ENCODE results near the gene GRID2IP.
A peak's percentile ranks its signal among the peaks of the same experiment; 100 is the strongest.

The GRID2IP gene

GRCh38 chr7:6559896-6560295, 8.6 kb upstream of the GRID2IP start:
- no peak for DNase-seq

DNA sequence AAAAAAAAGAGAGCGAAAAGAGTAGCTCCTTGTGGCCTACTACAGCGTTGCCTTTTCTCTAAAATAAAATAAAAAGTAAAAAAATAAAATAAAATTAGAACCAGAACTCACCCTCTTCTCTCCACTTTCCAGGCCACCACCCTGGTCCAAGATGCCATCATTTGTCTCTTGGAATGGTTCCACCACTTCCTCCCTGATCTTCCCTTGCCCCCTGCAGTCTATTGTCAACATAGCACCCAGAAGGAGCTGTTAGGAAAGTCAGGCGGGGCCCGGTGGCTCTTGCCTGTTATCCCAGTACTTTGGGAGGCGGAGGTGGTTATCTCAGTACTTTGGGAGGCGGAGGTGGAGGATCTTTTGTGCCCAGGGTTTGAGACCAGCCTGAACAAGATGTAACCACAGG, 7.6 kb upstream of the GRID2IP start:
- peak; percentile 29 for DNase-seq

DNA sequence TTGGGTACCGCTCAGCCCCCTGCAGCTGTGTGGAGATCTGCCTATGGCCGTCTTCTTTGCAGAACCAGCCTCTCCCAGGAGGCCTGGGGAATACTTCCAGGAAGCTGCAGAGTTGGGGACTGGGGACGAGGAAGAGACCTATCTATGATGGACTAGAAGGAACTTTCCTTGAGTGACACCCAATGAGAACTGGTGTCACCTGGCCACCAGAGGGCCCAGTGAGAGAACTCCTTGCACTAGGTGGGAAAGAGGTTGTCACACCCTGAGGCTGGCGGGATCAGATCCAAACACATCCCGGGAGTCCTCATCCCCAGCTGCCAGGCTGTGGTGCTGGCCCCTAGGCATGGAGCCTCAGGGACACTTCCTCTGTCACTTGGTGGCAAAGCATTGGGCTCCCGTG, 4.9 kb upstream of the GRID2IP start:
- no peak for DNase-seq

- DNase-seq: no peak
Observed at GRCh38 chr7:6554848-6555247, 3.6 kb upstream of the GRID2IP start.

DNA sequence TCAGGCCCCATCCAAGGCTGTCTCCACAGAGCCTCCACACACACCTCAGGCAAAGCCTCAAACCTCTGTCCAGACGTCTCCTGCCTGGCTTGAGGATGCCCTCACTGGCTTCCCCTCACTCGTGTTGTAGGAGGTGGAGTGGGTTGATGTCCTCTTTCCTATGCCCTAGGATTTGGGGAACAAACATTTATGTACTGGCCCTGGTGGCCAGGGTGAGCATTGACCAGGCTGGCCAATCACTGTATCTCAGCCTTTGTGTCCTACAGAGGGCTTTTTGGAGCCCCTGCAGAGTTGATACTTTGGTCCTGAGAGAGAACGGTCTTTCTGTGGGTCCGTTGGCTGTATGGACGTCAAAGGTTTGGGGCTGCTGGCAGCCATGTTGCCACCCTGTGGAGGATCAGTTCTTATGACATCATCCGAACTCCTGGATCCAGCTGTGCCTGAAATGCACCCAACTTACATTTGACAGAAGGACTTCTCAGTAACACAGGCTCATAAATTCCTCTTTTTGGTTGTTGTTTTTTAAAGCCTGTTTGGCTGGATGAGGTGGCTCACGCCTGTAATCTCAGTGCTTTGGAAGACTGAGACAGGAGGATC, 2.3 kb upstream of the GRID2IP start:
- no peak for DNase-seq

DNA sequence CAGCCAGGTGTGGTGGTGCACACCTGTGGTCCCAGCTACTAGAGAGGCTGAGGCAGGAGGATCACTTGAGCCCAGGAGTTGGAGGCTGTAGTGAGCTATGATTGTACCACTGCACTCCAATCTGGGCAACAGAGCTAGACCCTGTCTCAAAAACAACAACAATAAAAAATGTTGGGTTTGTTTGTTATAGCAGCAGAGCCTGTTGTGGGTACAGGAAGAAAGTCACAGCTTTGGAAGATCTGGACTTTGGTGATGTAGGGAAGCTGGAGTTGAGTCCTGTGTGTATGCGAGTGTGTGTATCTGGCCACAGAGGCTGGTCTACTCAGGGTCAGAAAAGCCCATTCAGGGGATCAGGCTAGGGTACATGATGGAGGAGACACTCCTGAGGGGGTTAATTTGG, 3.9 kb downstream of the GRID2IP start:
- no peak for DNase-seq

GRCh38 chr7:6546498-6547251, 4.6 kb downstream of the GRID2IP start:
- DNase-seq: no peak

DNA sequence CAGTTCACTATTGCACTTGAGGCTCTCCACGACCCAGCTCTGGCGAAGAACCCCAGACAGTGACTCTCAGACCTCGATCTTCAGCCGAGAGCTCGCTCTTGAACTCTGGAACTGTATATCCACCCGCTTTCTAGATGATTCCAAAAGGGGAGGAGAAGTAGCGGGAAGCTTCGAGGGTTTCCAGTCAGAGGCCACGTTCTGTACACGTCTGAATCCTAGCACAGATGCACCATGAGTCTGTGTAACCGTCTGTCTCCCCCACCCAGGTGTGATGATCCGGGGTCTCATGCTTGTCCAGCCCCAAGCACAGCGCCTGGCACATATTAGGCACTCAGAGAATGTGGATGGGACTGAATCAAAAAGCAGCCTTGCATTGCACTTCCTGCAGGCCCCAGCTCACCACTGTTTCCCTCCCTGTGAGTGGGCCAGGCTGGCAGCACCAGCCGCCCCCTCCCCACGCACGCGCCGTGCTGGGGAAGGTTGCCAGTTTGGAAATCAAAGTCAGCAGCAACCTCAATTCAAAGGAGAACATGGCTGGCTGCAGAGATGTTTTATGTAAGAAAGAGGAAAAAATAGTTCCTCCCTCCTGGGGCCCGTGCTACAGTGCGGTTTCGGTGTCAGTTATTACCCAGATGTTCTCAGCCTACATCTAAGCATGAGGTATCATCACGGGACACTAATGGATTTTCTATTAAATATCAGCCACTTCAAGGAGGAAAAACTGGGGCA, 5.7 kb downstream of the GRID2IP start:
- DNase-seq: no peak

- no peak for DNase-seq
Observed at GRCh38 chr7:6542368-6542767, 8.9 kb downstream of the GRID2IP start.

DNA sequence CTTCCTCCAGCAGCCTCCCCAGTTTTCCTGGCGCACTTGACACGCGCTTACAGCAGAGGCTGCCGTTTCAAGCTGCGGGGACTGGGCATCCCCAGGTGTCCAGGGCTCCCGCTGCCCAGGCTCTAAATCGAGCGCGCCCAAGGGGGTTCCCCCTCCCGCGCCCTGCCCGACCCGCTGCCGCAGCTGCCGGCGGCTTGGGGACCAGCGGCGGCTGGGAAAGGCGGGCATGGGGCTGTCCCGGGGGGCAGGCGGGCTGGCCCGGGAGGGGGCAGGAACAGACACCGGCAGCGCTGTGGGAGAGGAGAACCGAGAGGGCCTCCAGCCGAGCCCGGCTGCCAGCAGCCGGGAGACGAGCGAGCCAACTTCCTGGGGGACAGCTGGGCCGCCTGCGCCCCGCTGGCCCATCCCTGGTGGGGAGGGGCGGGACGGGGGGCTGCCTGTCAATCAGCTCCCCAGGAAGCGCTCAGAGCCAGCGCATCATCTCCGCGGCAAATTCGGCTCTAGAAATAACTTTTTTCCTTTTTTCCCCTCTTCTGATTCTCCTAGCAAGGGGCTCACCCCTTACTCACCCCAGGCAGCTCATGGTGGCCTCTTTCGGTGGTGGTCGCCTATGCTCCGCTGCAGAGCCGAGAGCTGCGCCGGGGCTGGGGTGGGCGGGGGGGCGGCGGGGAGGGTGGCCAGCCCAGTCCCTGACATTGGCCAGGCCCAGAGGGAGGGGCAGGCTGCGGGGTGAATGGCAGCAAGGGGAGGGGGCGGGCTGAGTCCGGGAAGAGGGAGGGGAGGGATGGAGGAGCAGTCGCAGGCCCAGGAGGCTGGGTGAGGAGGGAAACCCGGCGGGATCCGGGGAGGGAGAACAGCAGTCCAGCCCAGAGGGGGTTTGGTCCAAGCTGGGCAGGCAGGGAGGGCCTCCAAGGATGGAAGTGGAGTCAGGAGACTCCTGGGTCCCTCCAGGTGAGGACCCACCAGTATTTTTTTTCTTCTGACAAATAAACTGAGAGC, 14.7 kb downstream of the GRID2IP start:
- peak; percentile 33 for DNase-seq

DNA sequence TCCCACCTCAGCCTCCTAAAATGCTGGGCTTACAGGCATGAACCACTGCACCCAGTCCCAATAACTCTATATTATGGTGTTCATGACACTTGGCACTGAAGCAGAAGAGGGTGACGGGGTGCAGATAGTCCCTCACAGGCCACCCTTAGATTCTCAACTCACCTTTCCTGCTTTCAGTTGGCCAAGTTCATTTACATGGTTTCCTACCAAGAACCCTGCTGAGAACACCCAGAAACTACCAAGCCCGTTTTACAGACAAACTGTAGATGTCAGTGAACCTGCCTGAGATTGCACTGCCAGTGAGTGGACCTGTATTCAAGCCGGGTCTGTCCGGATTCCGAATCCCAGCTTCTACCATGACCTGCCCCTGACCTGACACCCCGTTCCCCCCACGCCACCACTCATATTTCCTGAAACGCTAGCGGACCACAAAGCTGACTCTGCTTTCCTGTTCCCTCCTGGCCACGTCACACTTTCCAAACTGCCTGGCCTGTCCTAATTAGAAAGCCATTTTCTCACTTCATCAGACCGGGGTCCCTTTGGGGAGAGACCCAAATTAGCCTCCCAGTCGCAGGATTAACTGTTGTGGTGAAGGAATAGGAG, 17.3 kb downstream of the GRID2IP start:
- peak; percentile 70 for DNase-seq

DNA sequence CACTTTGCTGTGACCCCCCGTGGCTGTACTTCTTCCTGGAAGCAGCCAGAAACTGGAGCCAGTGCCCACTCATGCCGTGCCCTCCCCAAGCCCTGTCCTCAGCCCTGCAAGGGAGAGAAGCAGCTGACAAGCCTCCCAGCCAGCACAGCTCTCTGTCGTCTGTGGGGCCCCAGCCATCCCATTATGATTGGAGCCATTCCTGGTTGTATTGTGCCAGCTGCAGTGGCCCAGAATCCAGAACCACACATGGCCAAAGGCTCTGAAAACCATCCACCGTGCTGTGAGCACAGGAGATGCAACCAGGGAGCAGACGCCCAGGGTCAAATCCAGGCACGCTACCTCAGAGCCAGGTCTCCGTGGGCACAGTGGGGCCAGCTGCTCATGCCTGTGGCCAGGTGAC, 18.7 kb downstream of the GRID2IP start:
- no peak for DNase-seq

DNA sequence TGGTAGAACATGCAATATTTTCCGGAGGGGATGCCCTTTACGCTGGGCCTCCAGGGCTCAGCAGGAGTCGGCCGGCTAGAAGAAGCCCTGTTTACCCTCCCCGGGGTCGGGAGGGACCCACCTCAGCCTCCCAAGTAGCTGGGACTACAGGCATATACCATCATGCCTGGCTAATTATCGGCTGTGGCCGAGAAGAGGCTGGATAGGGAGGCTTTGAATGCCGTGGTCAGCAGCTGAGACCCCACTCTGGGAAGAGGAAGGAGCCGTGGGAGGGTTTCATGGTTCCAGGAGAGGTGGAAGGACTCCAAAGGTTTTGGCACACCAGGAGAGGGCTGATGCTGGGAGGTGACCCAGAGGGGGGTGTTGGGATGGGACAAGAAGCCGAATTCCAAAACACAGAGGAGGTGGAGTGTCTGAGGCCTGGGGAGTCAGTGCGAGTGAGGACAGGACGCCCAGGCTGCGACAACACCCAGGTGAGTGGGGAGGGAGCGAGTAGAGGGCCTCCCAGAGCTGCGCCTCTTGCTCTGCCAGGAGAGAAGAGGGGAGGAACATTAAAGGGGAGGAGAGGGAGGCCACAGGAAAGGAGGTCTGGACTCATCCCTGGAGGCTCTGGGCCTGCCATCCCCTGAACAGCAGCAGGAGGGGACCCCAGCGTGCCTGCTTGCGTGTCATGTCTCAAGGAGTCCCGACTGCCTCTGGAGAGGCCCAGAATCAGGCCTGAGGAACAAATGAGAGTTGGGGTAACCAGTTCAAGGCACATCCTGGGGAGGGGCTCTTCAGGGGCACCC, 19.6 kb downstream of the GRID2IP start:
- no peak for DNase-seq

DNA sequence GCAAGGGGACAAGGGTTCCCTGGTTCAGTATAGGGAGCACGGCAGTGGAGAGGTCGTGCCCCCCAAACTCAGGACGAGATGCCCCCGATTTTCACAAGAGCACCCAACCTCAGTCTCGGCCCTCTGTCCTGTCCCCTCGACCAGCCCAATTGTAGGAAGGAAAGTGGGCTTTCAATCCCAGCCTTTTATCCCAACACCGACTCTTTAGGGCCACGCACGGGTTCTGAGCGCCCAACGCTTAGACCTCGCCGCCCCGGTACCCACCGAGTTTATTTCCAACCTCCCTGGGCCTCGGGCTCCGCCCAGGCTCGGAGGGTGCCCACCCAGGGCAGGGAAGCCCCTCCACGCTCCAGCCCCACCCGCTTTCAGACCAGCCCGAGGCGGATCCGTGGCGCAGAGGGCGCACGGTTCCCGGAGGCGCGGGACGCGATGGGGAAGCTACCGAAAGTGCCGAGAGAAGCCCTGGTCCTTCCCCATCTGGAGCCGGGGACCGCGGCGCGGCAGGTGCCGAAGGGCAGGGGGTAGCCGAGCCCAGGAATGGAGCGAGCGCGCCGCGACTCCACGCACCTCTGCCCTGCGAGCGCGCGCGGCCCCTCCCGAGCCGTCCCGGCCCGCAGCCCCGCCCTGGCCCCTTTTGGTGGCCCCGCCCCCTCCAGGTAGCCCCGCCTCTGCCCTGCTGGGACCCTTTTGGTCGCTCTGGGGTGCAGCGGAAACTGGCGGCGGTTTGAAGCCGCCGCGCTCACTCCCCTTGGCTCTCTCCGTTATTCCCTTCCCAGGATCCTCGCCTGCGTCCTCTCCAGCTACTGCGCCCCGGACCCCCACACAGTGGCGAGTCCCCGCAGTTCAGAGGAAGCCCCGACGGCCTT, 20.4 kb downstream of the GRID2IP start:
- peak; percentile 72 for DNase-seq

- no peak for DNase-seq
Observed at GRCh38 chr7:6529643-6530042, 21.6 kb downstream of the GRID2IP start.

DNA sequence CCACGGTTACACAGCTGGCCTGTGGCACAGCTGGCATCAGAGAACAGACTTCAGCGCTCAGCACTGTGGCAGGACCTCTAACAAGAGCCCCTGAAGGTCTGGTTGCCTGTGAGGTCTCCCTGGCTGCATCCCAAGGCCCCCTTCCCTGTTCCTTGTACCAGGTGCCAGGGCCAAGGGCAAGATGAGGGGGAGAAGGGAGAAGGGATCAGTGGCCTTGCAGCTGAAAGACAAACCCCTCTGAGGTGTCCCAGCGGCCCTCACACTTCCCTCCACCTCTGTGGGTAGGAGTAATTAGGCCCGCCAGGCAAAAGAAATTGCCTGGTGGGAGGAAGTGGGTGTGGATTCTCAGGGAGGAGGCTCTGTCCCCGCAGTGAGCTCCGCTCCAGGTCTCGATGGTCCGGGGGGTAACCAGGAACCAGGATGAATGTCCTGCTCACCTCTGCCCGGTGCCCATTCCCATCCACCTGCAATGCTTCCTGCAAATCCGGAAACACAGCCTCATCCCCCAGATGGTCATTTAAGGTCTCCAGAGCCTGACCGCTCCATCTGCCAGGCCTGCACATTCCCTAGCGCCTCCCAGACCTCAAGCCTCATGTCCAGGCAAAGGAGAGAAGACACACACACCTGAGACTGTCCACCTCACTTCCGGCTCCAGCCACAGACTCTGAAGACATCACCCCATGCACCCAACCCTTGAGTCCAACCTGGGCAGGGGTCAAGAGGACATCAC, 22.7 kb downstream of the GRID2IP start:
- no peak for DNase-seq

DNA sequence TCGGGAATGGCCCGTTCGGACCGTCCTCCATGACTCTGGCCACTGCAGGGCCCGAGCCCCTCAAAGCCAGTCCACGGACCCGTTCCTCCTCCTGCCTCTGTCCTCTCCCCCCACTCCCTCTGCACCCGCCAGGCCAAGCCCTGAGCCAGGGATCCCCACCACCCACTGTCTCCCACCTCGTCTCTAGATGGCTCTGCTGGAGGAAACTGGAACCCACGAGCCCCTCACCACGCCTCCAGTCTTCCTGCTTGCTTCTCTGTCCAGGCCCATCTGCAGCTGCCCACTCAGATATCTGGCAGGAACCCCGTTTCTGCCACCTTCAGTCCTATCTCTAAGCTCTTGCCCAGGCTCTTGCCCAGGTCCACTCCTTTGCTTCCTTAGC, 24.3 kb downstream of the GRID2IP start:
- no peak for DNase-seq

DNA sequence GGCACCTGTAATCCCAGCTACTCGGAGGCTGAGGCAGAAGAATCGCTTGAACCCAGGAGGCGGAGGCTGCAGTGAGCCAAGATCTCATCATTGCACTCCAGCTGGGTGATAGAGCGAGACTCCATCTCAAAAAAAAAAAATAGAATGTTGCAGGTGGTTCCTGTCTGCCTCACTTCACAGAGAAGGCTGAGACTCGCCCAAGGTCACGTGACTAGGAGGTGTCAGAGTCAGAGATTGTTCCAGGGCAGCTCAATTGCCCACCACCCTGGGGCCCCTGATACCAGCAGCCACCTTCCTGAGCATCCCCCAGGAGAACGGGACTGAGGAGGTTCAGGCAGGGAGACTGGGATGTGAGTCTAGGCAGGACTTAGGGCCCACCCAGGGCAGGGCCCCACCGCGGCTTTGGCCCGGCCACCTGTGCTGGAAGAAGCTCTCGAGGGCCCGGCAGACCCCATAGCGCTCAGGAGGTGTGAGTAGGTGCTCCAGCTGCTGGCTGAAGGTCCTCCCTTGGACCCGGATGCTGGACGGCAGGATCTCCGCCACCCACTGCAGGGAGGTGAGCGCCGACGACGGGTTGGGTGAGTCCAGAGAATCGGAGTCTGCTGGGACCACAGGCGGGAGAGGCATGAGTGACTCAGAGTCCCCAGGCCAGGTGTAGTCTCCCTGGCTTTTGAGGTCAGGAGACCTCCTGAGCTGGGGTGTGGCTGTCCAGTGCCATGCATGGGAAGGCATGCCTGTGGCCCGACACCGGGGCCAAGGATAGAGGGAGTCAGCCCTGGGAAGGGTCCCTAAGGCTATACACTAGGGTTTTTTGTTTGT, 30.9 kb downstream of the GRID2IP start:
- no peak for DNase-seq

DNA sequence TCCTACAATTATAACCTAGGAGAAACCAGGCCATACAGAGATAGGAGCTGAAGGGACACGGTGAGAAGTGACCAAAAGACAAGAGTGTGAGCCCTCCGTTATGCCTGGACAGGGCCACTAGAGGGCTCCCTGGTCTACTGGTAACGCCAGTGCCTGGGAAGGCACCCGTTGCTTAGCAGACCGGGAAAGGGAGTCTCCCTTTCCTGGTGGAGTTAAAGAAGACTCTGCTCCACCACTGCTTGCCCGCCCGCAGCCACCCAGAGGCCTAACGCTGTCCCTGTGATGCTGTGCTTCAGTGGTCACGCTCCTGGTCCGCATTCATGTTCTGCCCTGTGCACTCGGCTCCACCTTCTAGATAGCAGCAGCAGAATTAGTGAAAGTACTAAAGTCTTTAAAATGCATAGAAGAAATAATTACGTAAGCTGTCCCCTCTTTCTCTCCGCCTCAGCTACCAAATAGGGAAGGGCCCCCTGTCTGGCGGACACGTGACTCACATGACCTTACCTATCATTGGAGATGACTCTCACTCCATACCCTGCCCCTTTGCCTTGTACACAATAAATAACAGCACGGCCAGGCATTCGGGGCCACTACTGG, 34.8 kb downstream of the GRID2IP start:
- peak; percentile 83 for DNase-seq
